ENCODE measurements around the gene LTBP1.

DNA sequence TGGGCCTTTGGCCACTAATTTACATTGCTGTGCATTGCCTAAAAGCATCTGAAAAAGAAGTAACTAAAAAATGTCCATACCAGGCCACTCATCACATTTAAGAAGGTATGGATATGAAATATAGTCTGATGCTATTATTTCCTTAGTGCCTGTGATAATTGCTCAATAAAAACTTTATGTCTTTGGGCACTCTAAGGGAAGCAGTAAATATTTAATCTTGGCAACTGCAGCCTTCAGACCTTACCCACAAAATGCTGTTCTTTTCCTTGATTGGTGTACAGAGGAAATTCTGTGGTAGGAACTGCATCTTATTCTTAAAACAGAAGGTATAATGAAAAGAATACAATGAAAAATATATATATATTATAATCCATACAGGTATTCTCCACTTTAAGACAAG is 403.9 kb downstream of the LTBP1 start:
- TF ChIP-seq, protein P1, sequence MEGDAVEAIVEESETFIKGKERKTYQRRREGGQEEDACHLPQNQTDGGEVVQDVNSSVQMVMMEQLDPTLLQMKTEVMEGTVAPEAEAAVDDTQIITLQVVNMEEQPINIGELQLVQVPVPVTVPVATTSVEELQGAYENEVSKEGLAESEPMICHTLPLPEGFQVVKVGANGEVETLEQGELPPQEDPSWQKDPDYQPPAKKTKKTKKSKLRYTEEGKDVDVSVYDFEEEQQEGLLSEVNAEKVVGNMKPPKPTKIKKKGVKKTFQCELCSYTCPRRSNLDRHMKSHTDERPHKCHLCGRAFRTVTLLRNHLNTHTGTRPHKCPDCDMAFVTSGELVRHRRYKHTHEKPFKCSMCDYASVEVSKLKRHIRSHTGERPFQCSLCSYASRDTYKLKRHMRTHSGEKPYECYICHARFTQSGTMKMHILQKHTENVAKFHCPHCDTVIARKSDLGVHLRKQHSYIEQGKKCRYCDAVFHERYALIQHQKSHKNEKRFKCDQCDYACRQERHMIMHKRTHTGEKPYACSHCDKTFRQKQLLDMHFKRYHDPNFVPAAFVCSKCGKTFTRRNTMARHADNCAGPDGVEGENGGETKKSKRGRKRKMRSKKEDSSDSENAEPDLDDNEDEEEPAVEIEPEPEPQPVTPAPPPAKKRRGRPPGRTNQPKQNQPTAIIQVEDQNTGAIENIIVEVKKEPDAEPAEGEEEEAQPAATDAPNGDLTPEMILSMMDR (IDR thresholded peaks at IDR 0.05): no peak
- no peak for TF ChIP-seq EP300 (IDR thresholded peaks at IDR 0.05)
